HG02973 (cell line): ENCODE measurements around the gene OSR1.
"Not testable (repeated sequence)": the region's sequence is repeated elsewhere in the genome, so short reads cannot be mapped to it uniquely, and the experiment has no call there.

Experiments
- ATAC-seq: cut with Tn5 transposase; IDR thresholded peaks from one replicate; pipeline ENCODE4 v1.9.1; 2021; ENCODE audit warnings: moderate library complexity; ENCODE audit not compliant: unreplicated experiment

The OSR1 gene

DNA sequence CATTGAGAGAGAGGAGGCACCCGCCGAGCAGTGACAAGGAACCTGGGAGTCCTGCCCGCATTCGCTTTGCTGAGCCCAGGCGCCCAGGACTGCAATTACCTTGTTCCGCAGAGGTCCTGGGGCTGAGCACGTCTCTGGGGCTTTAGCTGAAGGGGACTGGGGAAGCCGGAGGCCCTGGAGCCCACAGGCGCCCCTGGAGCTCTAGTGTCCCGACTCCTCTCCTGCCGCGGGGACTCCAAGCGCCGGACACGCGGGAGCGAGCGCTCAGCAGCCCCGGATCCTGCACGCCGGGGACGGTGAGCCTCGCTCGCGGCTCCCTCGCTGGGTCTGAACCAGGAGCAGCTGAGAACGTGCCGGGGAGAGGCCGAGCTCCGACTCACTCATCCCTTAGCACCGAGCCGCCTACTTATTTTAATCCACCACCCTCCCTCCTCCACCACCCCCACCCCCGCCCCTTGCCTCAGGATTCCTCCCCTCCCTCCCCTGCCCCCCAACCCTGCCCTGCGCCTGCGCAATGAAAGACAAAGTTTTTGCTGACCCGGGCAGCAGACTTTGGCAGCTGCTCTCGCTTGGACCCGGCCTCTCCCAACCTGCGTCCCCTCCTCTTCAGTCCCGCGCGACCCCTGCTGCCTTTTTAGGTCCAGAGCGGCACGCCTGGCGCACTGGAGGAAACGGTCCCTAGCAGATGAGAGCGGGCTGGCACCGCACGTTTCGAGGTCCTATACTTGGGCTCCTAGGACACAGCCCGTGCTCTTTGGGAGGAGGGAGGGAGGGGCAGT lies at the start of gene OSR1:
Gene OSR1 (minus strand): TSS at position 382 of the 779 bp plus-strand sequence. CDS start 4,818 bp downstream, outside the sequence.
- ATAC-seq = no peak

DNA sequence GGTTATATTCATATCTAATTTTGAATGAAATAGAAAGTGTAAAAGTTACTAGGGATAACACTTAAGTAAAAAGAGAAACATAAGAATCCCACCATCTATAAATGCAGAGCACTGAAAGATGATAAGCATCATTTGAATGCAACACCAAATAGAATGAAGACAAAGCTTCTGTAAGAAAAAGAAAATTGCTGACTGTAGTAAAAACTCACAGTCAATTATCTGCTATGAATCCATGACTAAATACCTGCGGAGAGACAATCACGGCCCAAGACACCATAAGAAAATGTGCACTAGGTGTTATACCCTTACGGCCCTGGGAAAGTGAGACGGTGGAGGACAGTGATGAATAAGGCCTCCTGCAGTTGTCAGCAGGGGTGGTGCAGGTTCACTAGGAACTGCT lies 45.4 kb upstream of the OSR1 start:
- no peak for ATAC-seq

DNA sequence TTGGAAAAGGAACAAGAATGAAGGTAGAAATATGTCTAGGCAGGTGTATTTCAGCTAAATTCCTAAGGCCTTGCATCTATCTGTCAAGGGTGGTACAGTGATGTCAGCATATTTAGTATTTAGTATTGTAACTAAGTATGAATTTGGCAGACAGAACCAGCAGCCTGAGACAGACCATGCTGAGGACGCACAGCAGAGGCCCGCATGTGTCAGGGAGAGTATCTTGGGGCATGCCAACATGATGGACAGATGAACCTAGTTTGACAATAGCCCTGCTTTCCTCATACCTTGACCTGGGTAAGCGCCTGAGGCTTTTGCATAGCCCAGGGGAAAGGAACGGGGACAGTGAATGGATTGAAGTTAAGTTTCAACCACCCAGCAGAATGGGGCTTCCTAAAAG lies 33.8 kb upstream of the OSR1 start:
- no peak for ATAC-seq

DNA sequence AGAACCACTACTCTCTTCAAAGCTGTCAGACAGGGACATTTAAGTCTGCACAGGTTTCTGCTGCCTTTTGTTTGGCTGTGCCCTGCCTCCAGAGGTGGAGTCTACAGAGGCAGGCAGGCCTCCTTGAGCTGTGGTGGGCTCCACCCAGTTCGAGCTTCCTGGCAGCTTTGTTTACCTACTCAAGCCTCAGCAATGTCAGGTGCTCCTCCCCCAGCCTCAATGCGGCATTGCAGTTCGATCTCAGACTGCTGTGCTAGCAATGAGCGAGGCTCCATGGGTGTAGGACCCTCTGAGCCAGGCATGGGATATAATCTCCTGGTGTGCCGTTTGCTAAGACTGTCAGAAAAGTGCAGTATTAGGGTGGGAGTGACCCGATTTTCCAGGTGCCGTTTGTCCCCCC lies 31.0 kb upstream of the OSR1 start:
- ATAC-seq = not testable (repeated sequence)

DNA sequence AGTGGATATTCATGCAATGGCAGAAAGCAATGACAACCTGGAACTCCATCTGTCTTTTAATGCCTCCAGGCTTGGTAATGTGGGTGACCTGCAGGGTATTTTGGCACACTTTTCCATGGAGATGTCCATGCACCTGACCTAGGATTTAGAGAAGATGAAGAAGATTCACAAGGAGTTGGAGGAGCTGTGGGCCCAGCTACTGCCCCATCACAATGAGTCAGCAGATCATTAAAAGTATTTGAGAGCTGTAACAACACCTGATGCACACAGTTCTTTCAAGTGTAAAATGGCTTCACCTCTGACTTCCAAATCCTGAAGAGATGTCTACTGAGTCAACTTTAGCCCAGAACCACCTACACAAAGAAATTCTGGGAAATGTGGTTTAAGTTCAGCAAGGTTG lies 22.1 kb upstream of the OSR1 start:
- ATAC-seq = no peak

DNA sequence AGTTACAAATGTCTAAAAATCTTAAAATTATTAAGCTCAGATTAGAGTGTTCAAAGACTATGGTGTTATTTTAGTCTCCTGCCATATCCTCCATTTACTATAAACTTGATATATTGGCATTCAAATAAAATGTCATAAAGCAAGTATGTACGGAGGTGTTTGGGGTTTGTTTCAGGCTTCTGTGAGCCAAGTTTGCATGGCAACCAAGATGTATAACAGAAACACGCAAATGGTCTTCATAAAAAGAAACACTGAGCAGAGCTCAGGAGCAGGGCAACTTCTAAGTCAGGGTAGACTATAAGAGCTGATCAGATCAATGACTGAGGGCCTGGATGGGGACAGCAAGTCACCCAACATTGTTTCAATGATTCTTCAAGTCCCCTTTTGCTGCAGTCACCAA lies 20.5 kb upstream of the OSR1 start:
- no peak for ATAC-seq

- no peak for ATAC-seq
Observed at GRCh38 chr2:19377717-19378116, 19.3 kb upstream of the OSR1 start.

- ATAC-seq = no peak
Observed at GRCh38 chr2:19373352-19373751, 14.9 kb upstream of the OSR1 start.

- ATAC-seq = no peak
Observed at GRCh38 chr2:19371996-19372582, 13.7 kb upstream of the OSR1 start.

- no peak for ATAC-seq
Observed at GRCh38 chr2:19369341-19369955, 11.0 kb upstream of the OSR1 start.

- ATAC-seq = no peak
Observed at GRCh38 chr2:19368760-19369159, 10.3 kb upstream of the OSR1 start.

GRCh38 chr2:19367326-19367725 lies 8.9 kb upstream of the OSR1 start:
- no peak for ATAC-seq

- no peak for ATAC-seq
Observed at GRCh38 chr2:19365126-19365525, 6.7 kb upstream of the OSR1 start.

GRCh38 chr2:19364014-19364413 lies 5.6 kb upstream of the OSR1 start:
- no peak for ATAC-seq

GRCh38 chr2:19363474-19363778 lies 5.0 kb upstream of the OSR1 start:
- ATAC-seq = no peak

- ATAC-seq = no peak
Observed at GRCh38 chr2:19362755-19363473, 4.5 kb upstream of the OSR1 start.

DNA sequence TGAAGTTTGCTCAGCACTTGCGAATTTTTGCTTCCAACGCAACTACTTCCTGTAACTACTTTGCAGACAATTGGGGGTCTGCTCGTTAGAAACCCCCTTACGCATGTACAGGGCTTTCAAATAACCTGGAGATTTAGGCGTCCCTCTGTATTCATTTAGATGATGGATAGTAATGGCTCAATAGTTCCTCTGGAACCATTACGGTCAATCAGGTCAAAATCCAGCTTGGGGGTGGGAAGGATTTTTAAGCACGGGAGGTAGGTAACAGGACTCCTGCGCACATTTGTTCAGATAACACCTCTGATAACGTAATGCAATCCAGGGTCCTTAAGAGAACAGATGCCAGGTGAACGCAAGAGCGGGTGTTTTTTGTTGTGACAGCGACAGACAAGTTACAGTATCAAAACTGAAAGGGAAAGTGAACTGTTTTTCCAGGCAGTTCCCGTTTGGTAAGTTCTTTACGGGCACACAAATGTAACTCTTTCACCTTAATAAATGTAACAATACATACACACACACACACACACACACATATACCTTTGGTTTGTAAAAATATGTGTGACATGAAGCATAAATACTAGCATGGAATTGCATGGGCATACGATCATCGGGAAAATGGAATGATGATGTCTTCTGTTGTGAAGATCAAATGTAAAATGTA lies 3.8 kb upstream of the OSR1 start:
- no peak for ATAC-seq

- ATAC-seq = no peak
Observed at GRCh38 chr2:19361325-19361990, 3.0 kb upstream of the OSR1 start.

DNA sequence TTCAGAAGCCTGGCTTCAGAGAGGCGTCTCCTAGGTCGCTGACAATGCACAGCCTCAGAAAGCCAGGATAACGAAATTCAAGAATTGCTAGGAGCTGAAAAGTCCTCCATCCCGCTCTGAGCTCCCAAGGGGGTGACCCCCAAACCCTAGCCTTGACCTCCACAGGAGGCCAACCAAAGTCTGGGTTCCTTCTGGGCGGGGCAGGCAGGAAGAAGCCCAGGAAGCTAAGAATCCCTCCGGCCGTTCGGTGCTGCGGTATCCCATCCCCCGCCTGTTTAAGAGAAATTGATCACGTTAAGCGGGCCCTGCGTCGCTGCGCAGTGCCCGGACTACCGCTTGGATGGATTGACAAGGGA lies 2.5 kb upstream of the OSR1 start:
- ATAC-seq = no peak

- ATAC-seq = no peak
Observed at GRCh38 chr2:19360266-19360965, 2.0 kb upstream of the OSR1 start.
